GM23338 (cell line): ENCODE measurements around the gene TCF7L2. TPM values are rescaled to one million over a fixed set of nuclear protein-coding genes. Genes with fewer than 3 reads are reported as not detected.

Experiments used
- ATAC-seq: fragments of 200-7000 bp; cut with Tn5 transposase; 3 replicates; pipeline ENCODE4 v1.9.1; 2020
- DNase-seq: peaks from one replicate; pipeline ENCODE4 v3.0.0-alpha.2; 2015; ENCODE audit warnings: low spot score
- H2AFZ ChIP-seq: fragments of 200-600 bp; sonication (generic); 2 replicates; pipeline ENCODE4 v1.8.0; 2016; ENCODE audit warnings: antibody characterized with exemption, mild to moderate bottlenecking, moderate library complexity
- H3F3A ChIP-seq: fragments of 200-600 bp; sonication (generic); replicated peaks from 2 replicates; pipeline ENCODE4 v1.8.0; 2017; ENCODE audit warnings: antibody characterized with exemption, mixed run types, low read depth
- H3K27ac ChIP-seq: fragments of 200-600 bp; sonication (generic); 2 replicates; pipeline ENCODE4 v1.6.1; 2016; ENCODE audit warnings: low read depth
- H3K27me3 ChIP-seq: fragments of 200-600 bp; sonication (generic); 2 replicates; pipeline ENCODE4 v1.8.0; 2016; ENCODE audit warnings: mild to moderate bottlenecking, mixed run types, moderate library complexity; ENCODE audit not compliant: insufficient read depth
- H3K36me3 ChIP-seq: fragments of 200-600 bp; sonication (generic); 2 replicates; pipeline ENCODE4 v1.8.0; 2016; ENCODE audit warnings: mild to moderate bottlenecking; ENCODE audit not compliant: insufficient read depth
- H3K4me1 ChIP-seq: fragments of 200-600 bp; sonication (generic); 2 replicates; pipeline ENCODE4 v1.8.0; 2016; ENCODE audit warnings: mild to moderate bottlenecking, moderate library complexity; ENCODE audit not compliant: insufficient read depth
- H3K4me2 ChIP-seq: fragments of 200-600 bp; sonication (generic); 2 replicates; pipeline ENCODE4 v1.7.1; 2017; ENCODE audit warnings: mixed run types
- H3K4me3 ChIP-seq: fragments of 200-600 bp; sonication (generic); 2 replicates; pipeline ENCODE4 v1.6.1; 2016; ENCODE audit warnings: mixed run types
- H3K79me2 ChIP-seq: fragments of 200-600 bp; sonication (generic); replicated peaks from 2 replicates; pipeline ENCODE4 v1.8.0; 2017; ENCODE audit warnings: mild to moderate bottlenecking; ENCODE audit not compliant: insufficient read depth
- H3K9me2 ChIP-seq: fragments of 200-600 bp; sonication (generic); 2 replicates; pipeline ENCODE4 v1.8.0; 2017; ENCODE audit not compliant: insufficient read depth
- H4K20me1 ChIP-seq: fragments of 200-600 bp; sonication (generic); replicated peaks from 2 replicates; pipeline ENCODE4 v1.8.0; 2017; ENCODE audit warnings: mild to moderate bottlenecking; ENCODE audit not compliant: insufficient read depth
- H3K27ac Mint-ChIP-seq: 2 replicates; pipeline ENCODE4 v1.8.0; 2020; ENCODE audit warnings: inconsistent platforms, mild to moderate bottlenecking, moderate library complexity, mixed read lengths
- H3K27me3 Mint-ChIP-seq: 3 replicates; pipeline ENCODE4 v1.8.0; 2022; ENCODE audit warnings: low read depth, mild to moderate bottlenecking, moderate library complexity, mixed read lengths, inconsistent platforms; ENCODE audit not compliant: insufficient read depth, poor library complexity
- H3K36me3 Mint-ChIP-seq: 3 replicates; pipeline ENCODE4 v1.8.0; 2021; ENCODE audit warnings: low read depth, mild to moderate bottlenecking, inconsistent platforms, moderate library complexity, mixed read lengths
- H3K4me1 Mint-ChIP-seq: 3 replicates; pipeline ENCODE4 v1.8.0; 2020; ENCODE audit warnings: mild to moderate bottlenecking, inconsistent platforms, mixed read lengths
- H3K4me3 Mint-ChIP-seq: 3 replicates; pipeline ENCODE4 v1.8.0; 2021; ENCODE audit warnings: moderate library complexity, mild to moderate bottlenecking, inconsistent platforms, mixed read lengths
- H3K9me3 Mint-ChIP-seq: 3 replicates; pipeline ENCODE4 v1.8.0; 2020; ENCODE audit warnings: moderate library complexity, mild to moderate bottlenecking, inconsistent platforms, mixed read lengths
- CREB1 ChIP-seq: fragments of 250-450 bp; sonication (Bioruptor Pico); IDR thresholded peaks from 2 replicates; pipeline ENCODE4 v1.5.0; 2020; ENCODE audit warnings: low read depth, mild to moderate bottlenecking, moderate library complexity
- CTCF ChIP-seq, 2 experiments: fragments of 200-600 bp in 1 of 2; sonication (generic) in 1 of 2; conservative IDR thresholded peaks; 2 replicates each; pipeline versions ENCODE4 v1.5.1 to v1.6.1; 2016 to 2017; ENCODE audit warnings: antibody characterized with exemption in 2 of 2, low read depth in 2 of 2, mild to moderate bottlenecking in 2 of 2, moderate library complexity in 1 of 2
- EZH2 ChIP-seq: fragments of 200-600 bp; sonication (generic); IDR thresholded peaks from one replicate; pipeline ENCODE4 v1.8.0; 2017; ENCODE audit warnings: antibody characterized with exemption, mild to moderate bottlenecking, low read depth; ENCODE audit not compliant: unreplicated experiment
- EZH2phosphoT487 ChIP-seq: fragments of 200-600 bp; sonication (generic); IDR thresholded peaks from one replicate; pipeline ENCODE4 v1.8.1; 2018; ENCODE audit warnings: antibody characterized with exemption; ENCODE audit not compliant: unreplicated experiment
- JUNB ChIP-seq: IDR thresholded peaks from one replicate; pipeline ENCODE4 v1.6.1; 2016; ENCODE audit warnings: antibody characterized with exemption; ENCODE audit not compliant: unreplicated experiment
- NANOG ChIP-seq: IDR thresholded peaks from 2 replicates; pipeline ENCODE4 v1.6.1; 2016; ENCODE audit warnings: antibody characterized with exemption, borderline replicate concordance
- POLR2AphosphoS5 ChIP-seq: IDR thresholded peaks from 2 replicates; pipeline ENCODE4 v1.6.1; 2016; ENCODE audit warnings: antibody characterized with exemption, low read depth
- STAT1 ChIP-seq: IDR thresholded peaks from one replicate; pipeline ENCODE4 v1.6.1; 2016; ENCODE audit warnings: antibody characterized with exemption; ENCODE audit not compliant: unreplicated experiment
- ZNF114 ChIP-seq: fragments of 250-450 bp; sonication (Bioruptor Pico); IDR thresholded peaks from 2 replicates; pipeline ENCODE4 v1.5.0; 2020; ENCODE audit warnings: mild to moderate bottlenecking, moderate library complexity
- ZNF331 ChIP-seq: fragments of 250-450 bp; sonication (Bioruptor Pico); IDR thresholded peaks from 2 replicates; pipeline ENCODE4 v1.5.0; 2020; ENCODE audit warnings: low read depth, mild to moderate bottlenecking, moderate library complexity
- polyA plus RNA-seq: library from polyadenylated mRNA; unstranded; fragments of >200 nt; fragmentation: Nextera tagmentation; extraction: Ambion mirVana; gene quantifications from 2 replicates; pipeline ENCODE4 v1.2.1, GENCODE V29; 2016
- total RNA-seq: library from RNA; depleted of rRNA; stranded (reverse); fragments of >200 nt; shearing (Covaris generic); gene quantifications from 2 replicates; pipeline ENCODE4 v1.2.3, GENCODE V29; 2014
- TF ChIP-seq, protein P1 (sequence below): fragments of 250-450 bp; sonication (Bioruptor Pico); IDR thresholded peaks from 2 replicates; pipeline ENCODE4 v1.5.0; 2020; ENCODE audit warnings: mild to moderate bottlenecking, moderate library complexity
- TF ChIP-seq, protein P2 (sequence below): IDR thresholded peaks from 2 replicates; pipeline ENCODE4 v1.6.1; 2016; ENCODE audit warnings: antibody characterized with exemption
- TF ChIP-seq, protein P3 (sequence below): IDR thresholded peaks from one replicate; pipeline ENCODE4 v1.6.1; 2018; ENCODE audit warnings: antibody characterized with exemption; ENCODE audit not compliant: unreplicated experiment

TCF7L2 gene
- total and polyA plus RNA-seq, 2 experiments from 2014 or later = 32.2 to 80.8 TPM

DNA sequence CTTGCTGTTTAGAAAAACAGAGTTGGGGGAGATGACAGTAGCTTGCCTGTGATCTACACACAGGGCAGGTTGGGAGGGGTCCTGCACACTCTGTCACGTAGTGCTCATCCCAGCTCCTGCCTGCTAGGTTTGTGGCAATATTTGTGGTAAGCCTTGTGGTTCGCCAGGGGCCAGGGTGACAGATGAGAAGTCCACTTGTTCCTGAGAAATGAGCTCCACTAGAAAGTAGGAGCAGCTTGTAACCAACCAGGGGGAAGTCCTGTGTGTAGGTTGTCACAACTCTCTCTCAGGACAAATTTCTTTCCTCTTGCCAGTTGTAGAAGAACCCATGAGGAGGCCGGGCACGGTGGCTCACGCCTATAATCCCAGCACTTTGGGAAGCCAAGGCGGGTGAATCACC is 147.0 kb downstream of the TCF7L2 start:
- H3K36me3 Mint-ChIP-seq = peaks cover 72% of the 10 kb centered on the region
- H3F3A ChIP-seq = no peaks in the 10 kb centered on the region; the same call in 1 of the 2 replicates
- TF ChIP-seq POLR2AphosphoS5 = no peak
- no peak for TF ChIP-seq ZNF114 (CRISPR knock-in tag)
- no peak for TF ChIP-seq CTCF (conservative IDR thresholded peaks at IDR 0.05; ENCODE audit: low read depth in 2 of 2)
- no peak for TF ChIP-seq ZNF331 (CRISPR knock-in tag)
- no peak for TF ChIP-seq CREB1 (CRISPR knock-in tag)
- TF ChIP-seq EZH2 = no peak
- TF ChIP-seq, protein P1, sequence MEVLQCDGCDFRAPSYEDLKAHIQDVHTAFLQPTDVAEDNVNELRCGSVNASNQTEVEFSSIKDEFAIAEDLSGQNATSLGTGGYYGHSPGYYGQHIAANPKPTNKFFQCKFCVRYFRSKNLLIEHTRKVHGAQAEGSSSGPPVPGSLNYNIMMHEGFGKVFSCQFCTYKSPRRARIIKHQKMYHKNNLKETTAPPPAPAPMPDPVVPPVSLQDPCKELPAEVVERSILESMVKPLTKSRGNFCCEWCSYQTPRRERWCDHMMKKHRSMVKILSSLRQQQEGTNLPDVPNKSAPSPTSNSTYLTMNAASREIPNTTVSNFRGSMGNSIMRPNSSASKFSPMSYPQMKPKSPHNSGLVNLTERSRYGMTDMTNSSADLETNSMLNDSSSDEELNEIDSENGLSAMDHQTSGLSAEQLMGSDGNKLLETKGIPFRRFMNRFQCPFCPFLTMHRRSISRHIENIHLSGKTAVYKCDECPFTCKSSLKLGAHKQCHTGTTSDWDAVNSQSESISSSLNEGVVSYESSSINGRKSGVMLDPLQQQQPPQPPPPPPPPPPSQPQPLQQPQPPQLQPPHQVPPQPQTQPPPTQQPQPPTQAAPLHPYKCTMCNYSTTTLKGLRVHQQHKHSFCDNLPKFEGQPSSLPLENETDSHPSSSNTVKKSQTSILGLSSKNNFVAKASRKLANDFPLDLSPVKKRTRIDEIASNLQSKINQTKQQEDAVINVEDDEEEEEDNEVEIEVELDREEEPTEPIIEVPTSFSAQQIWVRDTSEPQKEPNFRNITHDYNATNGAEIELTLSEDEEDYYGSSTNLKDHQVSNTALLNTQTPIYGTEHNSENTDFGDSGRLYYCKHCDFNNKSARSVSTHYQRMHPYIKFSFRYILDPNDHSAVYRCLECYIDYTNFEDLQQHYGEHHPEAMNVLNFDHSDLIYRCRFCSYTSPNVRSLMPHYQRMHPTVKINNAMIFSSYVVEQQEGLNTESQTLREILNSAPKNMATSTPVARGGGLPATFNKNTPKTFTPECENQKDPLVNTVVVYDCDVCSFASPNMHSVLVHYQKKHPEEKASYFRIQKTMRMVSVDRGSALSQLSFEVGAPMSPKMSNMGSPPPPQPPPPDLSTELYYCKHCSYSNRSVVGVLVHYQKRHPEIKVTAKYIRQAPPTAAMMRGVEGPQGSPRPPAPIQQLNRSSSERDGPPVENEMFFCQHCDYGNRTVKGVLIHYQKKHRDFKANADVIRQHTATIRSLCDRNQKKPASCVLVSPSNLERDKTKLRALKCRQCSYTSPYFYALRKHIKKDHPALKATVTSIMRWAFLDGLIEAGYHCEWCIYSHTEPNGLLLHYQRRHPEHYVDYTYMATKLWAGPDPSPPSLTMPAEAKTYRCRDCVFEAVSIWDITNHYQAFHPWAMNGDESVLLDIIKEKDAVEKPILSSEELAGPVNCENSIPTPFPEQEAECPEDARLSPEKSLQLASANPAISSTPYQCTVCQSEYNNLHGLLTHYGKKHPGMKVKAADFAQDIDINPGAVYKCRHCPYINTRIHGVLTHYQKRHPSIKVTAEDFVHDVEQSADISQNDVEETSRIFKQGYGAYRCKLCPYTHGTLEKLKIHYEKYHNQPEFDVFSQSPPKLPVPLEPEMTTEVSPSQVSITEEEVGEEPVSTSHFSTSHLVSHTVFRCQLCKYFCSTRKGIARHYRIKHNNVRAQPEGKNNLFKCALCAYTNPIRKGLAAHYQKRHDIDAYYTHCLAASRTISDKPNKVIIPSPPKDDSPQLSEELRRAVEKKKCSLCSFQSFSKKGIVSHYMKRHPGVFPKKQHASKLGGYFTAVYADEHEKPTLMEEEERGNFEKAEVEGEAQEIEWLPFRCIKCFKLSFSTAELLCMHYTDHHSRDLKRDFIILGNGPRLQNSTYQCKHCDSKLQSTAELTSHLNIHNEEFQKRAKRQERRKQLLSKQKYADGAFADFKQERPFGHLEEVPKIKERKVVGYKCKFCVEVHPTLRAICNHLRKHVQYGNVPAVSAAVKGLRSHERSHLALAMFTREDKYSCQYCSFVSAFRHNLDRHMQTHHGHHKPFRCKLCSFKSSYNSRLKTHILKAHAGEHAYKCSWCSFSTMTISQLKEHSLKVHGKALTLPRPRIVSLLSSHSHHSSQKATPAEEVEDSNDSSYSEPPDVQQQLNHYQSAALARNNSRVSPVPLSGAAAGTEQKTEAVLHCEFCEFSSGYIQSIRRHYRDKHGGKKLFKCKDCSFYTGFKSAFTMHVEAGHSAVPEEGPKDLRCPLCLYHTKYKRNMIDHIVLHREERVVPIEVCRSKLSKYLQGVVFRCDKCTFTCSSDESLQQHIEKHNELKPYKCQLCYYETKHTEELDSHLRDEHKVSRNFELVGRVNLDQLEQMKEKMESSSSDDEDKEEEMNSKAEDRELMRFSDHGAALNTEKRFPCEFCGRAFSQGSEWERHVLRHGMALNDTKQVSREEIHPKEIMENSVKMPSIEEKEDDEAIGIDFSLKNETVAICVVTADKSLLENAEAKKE (CRISPR knock-in tag) = no peak
- TF ChIP-seq, protein P2, sequence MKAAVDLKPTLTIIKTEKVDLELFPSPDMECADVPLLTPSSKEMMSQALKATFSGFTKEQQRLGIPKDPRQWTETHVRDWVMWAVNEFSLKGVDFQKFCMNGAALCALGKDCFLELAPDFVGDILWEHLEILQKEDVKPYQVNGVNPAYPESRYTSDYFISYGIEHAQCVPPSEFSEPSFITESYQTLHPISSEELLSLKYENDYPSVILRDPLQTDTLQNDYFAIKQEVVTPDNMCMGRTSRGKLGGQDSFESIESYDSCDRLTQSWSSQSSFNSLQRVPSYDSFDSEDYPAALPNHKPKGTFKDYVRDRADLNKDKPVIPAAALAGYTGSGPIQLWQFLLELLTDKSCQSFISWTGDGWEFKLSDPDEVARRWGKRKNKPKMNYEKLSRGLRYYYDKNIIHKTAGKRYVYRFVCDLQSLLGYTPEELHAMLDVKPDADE = no peak
- TF ChIP-seq STAT1 = no peak
- TF ChIP-seq, protein P3, sequence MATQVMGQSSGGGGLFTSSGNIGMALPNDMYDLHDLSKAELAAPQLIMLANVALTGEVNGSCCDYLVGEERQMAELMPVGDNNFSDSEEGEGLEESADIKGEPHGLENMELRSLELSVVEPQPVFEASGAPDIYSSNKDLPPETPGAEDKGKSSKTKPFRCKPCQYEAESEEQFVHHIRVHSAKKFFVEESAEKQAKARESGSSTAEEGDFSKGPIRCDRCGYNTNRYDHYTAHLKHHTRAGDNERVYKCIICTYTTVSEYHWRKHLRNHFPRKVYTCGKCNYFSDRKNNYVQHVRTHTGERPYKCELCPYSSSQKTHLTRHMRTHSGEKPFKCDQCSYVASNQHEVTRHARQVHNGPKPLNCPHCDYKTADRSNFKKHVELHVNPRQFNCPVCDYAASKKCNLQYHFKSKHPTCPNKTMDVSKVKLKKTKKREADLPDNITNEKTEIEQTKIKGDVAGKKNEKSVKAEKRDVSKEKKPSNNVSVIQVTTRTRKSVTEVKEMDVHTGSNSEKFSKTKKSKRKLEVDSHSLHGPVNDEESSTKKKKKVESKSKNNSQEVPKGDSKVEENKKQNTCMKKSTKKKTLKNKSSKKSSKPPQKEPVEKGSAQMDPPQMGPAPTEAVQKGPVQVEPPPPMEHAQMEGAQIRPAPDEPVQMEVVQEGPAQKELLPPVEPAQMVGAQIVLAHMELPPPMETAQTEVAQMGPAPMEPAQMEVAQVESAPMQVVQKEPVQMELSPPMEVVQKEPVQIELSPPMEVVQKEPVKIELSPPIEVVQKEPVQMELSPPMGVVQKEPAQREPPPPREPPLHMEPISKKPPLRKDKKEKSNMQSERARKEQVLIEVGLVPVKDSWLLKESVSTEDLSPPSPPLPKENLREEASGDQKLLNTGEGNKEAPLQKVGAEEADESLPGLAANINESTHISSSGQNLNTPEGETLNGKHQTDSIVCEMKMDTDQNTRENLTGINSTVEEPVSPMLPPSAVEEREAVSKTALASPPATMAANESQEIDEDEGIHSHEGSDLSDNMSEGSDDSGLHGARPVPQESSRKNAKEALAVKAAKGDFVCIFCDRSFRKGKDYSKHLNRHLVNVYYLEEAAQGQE = no peak
- TF ChIP-seq EZH2phosphoT487 = no peak
- no peak for TF ChIP-seq JUNB
- TF ChIP-seq NANOG = no peak
- no peak overlapping the region for H2AFZ ChIP-seq
- H3K27me3 Mint-ChIP-seq = peaks cover 11% of the 10 kb centered on the region
- no peaks in the 10 kb centered on the region for H3K27me3 ChIP-seq
- peaks cover 56% of the 10 kb centered on the region for H3K4me1 Mint-ChIP-seq
- H3K36me3 ChIP-seq = peaks cover 5% of the 10 kb centered on the region; the same call in 1 of the 2 replicates
- ATAC-seq = no peak
- H3K4me2 ChIP-seq = no peak overlapping the region
- no peaks in the 10 kb centered on the region for H3K9me2 ChIP-seq
- peaks cover 97% of the 10 kb centered on the region for H3K79me2 ChIP-seq
- peaks cover 29% of the 10 kb centered on the region; the same call in 1 of the 2 replicates for H4K20me1 ChIP-seq
- H3K4me3 Mint-ChIP-seq = no peak overlapping the region
- DNase-seq = no peak
- no peak overlapping the region for H3K27ac Mint-ChIP-seq
- no peak overlapping the region for H3K4me3 ChIP-seq
- H3K4me1 ChIP-seq = peaks cover 21% of the 10 kb centered on the region
- no peak overlapping the region; the same call in 1 of the 2 replicates for H3K27ac ChIP-seq
- no peaks in the 10 kb centered on the region; the same call in 2 of the 3 replicates for H3K9me3 Mint-ChIP-seq
